ENCODE results near the gene TOMM22.

The TOMM22 gene

DNA sequence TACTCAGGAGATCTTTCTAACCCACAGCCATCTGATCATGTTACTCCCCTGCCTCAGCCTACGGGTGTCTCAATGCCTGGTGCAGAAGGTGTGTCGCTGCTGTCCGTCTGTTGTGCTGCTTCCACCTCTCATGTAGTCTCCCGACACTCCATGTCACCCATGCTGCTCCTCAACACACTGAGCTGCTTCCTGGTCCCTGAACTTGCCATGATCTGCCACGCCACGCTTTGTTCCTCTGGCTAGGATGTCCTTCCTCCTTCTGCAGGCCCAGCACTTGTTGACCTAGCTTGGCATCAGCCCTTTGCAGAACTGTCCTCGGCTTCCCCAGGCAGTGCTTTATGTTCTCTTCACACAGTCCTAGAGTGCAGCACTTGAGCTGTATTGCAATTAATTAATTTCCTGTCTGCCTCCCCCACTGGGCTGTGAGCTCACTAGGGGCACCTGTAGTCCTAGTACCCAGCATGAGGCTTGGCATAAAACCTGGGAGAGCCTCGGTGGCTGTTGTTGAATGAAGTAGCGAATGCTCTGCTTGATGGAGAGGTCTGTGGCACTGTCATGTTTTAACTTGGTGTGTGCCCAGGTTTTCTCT lies 33.5 kb downstream of the TOMM22 start:
- TF ChIP-seq ZNF274 (IDR thresholded peaks at IDR 0.05; ENCODE audit: low read depth, low read length) = no peak
- no peak overlapping the region for H3K4me3 ChIP-seq (ENCODE audit: low read length)

DNA sequence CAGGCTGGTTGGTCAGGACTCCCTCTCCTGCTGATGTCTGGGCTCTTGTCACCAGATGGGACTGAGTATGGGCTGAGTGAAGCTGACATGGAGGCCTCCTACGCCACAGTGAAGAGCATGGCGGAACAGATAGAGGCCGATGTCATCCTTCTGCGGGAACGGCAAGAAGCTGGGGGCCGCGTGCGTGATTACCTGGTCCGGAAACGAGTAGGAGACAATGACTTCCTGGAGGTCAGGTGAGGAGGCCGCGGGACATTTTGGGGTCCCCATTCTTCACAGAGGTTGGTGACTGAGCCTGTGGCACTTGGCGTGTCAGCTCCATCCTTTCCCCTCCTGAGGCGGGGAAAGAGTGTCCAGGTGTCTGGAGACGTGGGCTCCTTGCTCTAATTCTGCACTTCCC lies 34.1 kb downstream of the TOMM22 start:
- H3K4me3 ChIP-seq (ENCODE audit: low read length) = no peak overlapping the region
- no peak for TF ChIP-seq ZNF274 (IDR thresholded peaks at IDR 0.05; ENCODE audit: low read depth, low read length)

DNA sequence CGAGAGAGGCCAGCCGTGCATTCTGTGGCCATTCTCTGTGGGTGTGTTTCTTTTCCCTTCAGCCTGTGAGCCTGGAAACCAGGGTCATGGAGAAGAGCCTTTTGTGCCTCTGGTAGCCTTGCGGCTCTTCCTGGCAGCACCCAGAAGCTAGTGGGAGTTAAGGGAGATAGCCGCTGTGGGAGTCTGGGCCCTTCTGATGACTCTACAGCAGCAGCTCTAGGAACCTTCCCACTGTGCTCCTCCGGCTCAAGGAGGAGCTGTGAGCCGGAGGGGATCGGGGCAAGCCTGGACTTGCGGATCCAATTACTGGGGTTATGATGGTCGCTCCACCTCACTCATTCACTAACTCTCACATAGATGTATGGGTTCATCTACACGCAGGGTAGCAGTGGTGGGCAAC lies 34.5 kb downstream of the TOMM22 start:
- no peak overlapping the region for H3K4me3 ChIP-seq (ENCODE audit: low read length)

DNA sequence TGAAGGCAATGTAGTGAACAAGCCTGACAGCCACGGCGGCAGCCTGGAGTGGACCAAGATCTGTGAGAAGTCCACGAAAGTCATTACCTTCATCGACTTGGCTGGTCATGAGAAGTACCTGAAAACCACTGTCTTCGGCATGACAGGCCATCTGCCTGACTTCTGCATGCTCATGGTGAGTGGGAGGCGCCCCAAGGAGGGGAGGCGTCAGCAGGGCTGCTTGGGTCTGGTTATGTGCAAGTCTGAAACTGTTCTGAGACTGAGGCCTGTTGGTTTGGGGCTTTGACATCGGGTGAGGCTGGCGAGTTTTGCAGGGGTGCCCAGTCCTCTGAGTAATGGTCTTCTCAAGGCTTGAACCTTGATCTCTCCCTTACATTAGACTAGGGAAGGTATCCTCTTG lies 35.1 kb downstream of the TOMM22 start:
- no peak overlapping the region for H3K4me3 ChIP-seq (ENCODE audit: low read length)
- TF ChIP-seq ZNF274 (IDR thresholded peaks at IDR 0.05; ENCODE audit: low read depth, low read length) = no peak

More for the DNA sequence above, 34.5 kb downstream of the TOMM22 start:
- TF ChIP-seq ZNF274 (IDR thresholded peaks at IDR 0.05; ENCODE audit: low read depth, low read length) = no peak

DNA sequence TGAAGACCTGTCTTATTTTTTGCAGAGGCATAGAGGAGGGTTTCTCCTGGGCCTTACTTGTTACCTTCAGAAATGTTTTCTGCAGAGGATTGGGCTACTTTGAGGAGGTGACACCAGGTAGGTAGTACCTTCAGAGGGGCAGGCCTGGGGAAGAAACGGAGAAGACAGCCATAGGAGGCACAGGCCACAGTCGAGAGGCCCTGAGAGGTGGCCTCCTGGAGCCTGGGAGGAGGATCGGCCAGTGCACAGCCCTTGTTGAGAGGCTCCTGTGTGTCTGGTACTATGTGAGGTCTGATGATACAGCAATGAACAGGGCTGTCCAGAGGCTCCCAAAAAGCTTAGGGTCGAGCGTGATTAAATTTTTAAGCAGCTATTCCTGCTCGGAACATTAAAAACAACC lies 35.5 kb downstream of the TOMM22 start:
- no peak overlapping the region for H3K4me3 ChIP-seq (ENCODE audit: low read length)
- TF ChIP-seq ZNF274 (IDR thresholded peaks at IDR 0.05; ENCODE audit: low read depth, low read length) = no peak

DNA sequence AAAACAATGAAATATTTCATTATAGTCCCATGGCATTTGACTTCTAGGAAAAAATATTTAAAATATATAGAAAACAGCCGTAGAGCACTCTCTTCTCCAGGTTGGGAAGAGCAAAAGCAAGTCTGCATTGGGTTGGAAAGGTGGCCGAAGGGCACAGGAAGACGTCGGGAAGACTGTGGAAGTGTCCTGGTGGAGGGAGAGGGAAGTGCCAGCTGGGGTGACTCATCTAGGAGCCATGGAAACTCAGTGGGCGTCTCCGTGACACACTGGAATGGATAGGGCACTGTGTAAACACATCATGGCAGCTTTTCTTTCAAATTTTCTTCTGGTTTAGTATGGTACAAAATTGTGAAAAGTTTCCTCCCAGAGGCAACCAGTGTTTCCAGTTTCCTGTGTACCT lies 36.7 kb downstream of the TOMM22 start:
- TF ChIP-seq ZNF274 (IDR thresholded peaks at IDR 0.05; ENCODE audit: low read depth, low read length) = no peak
- H3K4me3 ChIP-seq (ENCODE audit: low read length) = no peak overlapping the region

DNA sequence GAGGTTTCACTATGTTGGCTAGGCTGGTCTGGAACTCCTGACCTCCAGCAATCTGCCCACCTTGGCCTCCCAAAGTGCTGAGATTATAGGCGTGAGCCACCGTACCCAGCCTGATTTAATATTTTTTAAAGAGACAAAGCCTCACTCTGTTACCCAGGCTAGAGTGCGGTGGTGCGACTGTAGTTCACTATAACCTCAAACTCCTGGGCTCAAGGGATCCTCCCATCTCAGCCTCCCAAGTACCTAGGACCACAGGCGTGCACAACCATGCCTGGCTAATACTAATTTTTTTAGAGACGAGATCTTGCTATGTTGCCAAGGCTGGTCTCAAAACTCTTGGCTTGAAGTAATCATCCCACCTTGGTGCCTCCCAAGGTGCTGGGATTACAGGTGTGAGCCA lies 37.4 kb downstream of the TOMM22 start:
- no peak for TF ChIP-seq ZNF274 (IDR thresholded peaks at IDR 0.05; ENCODE audit: low read depth, low read length)
- no peak overlapping the region for H3K4me3 ChIP-seq (ENCODE audit: low read length)

DNA sequence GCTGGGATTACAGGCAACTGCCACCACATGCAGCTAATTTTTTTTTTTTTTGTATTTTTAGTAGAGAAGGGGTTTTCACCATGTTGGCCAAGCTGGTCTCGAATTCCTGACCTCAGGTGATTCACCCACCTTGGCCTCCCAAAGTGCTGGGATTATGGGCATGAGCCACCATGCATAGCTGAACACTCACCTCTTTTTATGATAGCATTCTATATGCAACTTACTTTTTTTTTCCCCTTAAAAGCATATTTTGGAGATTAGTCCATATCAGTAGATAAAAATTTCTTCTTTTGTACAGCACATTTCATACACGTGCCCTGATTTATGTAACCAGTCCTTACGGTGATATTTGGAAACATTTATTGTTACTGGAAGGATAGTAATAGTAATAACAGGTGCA lies 38.6 kb downstream of the TOMM22 start:
- TF ChIP-seq ZNF274 (IDR thresholded peaks at IDR 0.05; ENCODE audit: low read depth, low read length) = no peak
- H3K4me3 ChIP-seq (ENCODE audit: low read length) = no peak overlapping the region

DNA sequence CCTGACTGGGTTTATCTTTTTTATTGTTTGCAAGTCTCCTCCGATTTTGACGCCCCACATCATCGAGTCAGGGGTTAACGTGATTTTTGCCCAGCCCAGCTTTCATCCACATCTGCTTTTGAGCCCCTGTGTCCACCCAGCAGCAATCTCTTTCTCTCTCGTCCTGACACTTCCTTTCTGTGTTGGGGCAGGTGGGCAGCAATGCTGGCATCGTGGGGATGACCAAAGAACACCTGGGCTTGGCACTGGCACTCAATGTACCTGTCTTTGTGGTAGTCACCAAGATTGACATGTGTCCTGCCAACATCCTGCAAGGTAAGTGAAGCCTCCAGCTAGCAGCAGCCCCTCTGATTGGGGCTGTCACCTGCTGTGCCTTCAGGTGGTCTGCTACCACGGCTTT lies 39.8 kb downstream of the TOMM22 start:
- no peak for TF ChIP-seq ZNF274 (IDR thresholded peaks at IDR 0.05; ENCODE audit: low read depth, low read length)
- no peak overlapping the region for H3K4me3 ChIP-seq (ENCODE audit: low read length)

DNA sequence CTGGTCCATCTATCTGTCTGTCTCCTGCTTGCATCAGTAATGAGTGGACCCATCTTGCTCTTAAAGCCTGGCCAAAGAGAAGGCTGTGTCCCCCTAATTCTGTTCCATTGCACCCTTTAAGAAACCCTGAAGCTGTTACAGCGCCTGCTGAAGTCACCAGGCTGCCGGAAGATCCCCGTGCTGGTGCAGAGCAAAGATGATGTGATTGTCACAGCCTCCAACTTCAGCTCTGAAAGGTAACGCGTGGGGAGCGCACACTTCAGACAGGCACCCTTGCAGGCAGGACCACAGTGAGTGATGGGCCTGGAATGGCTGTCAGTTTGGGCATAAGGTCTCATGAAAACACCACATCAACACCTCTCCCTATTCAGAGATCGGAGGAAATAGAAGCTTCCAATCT lies 42.4 kb downstream of the TOMM22 start:
- no peak overlapping the region for H3K4me3 ChIP-seq (ENCODE audit: low read length)

DNA sequence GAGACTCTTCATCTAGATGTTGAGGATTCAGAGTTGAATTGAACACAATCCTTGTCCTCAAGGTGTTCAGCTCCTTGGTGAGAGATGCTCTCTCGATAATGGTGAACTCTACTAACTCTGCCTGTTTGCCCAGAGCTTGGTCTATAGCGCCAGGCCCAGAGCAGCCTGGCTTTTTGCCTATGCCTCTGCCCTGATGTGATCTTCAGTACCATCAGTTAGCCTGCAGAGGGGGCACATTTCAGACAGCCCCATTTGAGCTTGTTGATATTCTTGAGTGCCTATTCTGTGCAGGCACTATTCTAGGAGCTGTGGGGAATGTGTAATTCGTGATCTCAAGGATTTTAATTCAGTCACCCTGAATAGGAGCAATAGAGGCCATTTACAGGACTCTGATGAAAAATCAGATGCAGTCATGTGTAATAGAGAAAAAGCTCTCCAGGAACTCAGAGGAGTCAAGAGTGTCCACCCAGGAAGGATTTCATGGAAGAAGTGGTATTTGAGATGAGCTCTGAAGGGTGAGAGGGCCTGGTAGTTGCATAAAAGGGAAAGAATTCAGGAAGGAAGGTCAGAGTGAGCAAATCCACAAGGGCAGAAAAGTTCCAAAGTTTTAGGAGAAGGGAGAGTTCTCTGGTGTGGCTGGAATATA lies 43.3 kb downstream of the TOMM22 start:
- no peak overlapping the region for H3K4me3 ChIP-seq (ENCODE audit: low read length)
- no peak for TF ChIP-seq ZNF274 (IDR thresholded peaks at IDR 0.05; ENCODE audit: low read depth, low read length)

More for the DNA sequence above, 42.4 kb downstream of the TOMM22 start:
- TF ChIP-seq ZNF274 (IDR thresholded peaks at IDR 0.05; ENCODE audit: low read depth, low read length) = no peak

DNA sequence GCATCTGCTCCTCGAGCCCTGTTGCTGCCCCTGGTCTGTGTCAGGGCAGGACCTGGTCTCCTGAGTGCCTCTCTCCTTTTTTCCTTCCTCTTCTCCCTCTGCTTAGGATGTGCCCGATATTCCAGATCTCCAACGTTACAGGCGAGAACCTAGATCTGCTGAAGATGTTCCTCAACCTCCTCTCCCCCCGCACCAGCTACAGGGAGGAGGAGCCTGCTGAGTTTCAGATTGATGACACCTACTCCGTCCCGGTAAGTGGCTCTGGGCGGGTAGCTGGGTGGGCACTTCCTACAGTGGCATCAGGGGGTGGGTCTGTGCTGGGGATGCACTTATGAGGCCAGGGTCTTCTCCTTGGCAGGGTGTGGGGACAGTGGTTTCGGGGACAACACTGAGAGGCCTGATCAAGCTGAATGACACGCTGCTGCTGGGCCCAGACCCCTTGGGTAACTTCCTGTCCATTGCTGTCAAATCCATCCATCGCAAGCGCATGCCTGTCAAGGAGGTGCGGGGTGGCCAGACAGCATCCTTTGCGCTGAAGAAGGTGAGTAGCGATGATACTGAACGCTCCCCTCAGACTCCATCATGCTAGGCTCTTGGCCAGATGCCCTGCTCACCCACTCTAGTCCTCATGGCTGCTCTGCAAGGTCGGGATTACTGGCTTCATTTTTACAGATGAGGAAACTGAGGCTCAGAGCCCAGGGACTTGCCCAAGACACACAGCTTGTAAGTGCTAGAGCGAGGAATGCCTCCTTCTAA lies 44.3 kb downstream of the TOMM22 start:
- no peak for TF ChIP-seq ZNF274 (IDR thresholded peaks at IDR 0.05; ENCODE audit: low read depth, low read length)
- H3K4me3 ChIP-seq (ENCODE audit: low read length) = no peak overlapping the region

DNA sequence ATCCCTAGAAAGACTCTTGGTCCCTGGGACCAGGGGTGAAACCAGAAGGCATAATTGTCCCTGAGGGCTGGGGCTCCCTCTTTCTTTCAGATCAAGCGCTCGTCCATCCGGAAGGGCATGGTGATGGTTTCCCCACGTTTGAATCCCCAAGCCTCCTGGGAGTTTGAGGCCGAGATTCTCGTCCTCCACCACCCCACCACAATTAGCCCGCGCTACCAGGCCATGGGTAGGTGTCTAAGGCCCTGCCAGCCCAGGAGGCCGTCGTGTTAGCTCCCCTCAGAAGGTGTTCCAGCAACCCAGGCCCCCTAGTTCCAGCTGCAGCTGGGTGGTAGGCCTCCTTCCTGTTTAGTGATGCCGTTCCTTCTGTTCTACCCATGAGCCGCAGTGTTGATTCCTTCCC lies 45.4 kb downstream of the TOMM22 start:
- TF ChIP-seq ZNF274 (IDR thresholded peaks at IDR 0.05; ENCODE audit: low read depth, low read length) = no peak
- H3K4me3 ChIP-seq (ENCODE audit: low read length) = no peak overlapping the region

DNA sequence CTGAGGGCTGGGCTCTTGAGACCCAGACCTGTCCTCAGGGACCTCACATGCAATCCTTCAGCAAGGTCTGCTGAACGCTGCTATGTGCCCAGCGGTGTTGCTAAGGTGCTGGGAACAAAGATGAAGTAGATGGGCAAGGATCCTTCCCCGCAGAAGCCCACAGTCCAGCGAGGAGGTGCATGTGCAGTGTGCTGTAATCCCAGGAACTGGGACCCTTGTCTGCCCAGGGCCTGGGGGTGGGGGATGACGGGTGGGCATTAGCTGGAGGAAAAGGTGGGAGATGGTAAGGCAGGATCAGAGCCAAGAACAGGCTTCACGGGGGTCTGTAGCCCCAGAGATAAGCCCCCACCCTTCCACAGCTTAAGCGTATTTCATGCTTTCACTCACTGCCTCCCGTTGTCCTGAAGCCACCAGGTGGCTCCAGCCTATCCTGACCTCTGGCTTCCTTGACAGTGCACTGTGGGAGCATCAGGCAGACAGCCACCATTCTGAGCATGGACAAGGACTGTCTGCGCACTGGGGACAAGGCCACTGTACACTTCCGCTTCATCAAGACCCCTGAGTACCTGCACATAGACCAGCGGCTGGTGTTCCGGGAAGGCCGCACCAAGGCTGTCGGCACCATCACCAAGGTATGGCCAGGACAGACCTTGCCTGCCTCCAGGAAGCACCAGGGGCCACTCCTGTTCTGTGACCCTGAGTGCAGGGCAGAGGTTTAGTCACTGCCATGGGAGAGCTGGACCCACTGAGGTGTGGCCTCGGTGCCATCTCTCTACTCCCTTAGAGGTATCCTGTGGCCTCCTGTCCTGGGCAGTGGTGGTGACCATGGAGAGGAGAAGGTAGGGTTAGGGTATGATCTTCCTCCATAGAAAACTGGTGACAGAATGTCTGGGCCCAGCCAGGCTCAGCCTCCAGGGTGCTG lies 46.0 kb downstream of the TOMM22 start:
- no peak for TF ChIP-seq ZNF274 (IDR thresholded peaks at IDR 0.05; ENCODE audit: low read depth, low read length)
- H3K4me3 ChIP-seq (ENCODE audit: low read length) = no peak overlapping the region
